ENCODE measurements around the gene MYO5C. TPM values are rescaled to one million over a fixed set of nuclear protein-coding genes. Genes with fewer than 3 reads are reported as not detected.
"Not testable (repeated sequence)": the region's sequence is repeated elsewhere in the genome, so short reads cannot be mapped to it uniquely, and the experiment has no call there.

Gene MYO5C
- polyA plus RNA-seq, 3 donors from 2014 or later, result 0.19 TPM; not detected in 2

- Mint-ChIP-seq H3K36me3 (no peaks in the 10 kb centered on the region), H3K4me1 (peaks cover 0 to 3% of the 10 kb centered on the region in 2 donors)
- DNase-seq, result no peak
Measured at GRCh38 chr15:52291204-52291603, 4.4 kb downstream of the MYO5C start.

GRCh38 chr15:52290800-52291199 is 4.8 kb downstream of the MYO5C start:
- H3K36me3 Mint-ChIP-seq, result no peaks in the 10 kb centered on the region
- H3K27me3 Mint-ChIP-seq (ENCODE audit: low read depth in 3 of 3), result peaks cover 3 to 8% (median 7%) of the 10 kb centered on the region in 3 donors
- no peak for DNase-seq
- H3K4me1 Mint-ChIP-seq, result peaks cover 0 to 2% of the 10 kb centered on the region in 2 donors
- no peaks in the 10 kb centered on the region for H3K9me3 Mint-ChIP-seq
- H3K27ac Mint-ChIP-seq, result no peak overlapping the region
- H3K4me3 Mint-ChIP-seq, result no peak overlapping the region

More at GRCh38 chr15:52291204-52291603, 4.4 kb downstream of the MYO5C start:
- Mint-ChIP-seq H3K9me3 (no peaks in the 10 kb centered on the region), H3K4me3 (peak overlapping the region in 1 of 5 donors; percentile 15), H3K27me3 (ENCODE audit: low read depth in 3 of 3) (peaks cover 3 to 8% (median 7%) of the 10 kb centered on the region in 3 donors), H3K27ac (no peak overlapping the region)

GRCh38 chr15:52290329-52290728 is 5.3 kb downstream of the MYO5C start:
- H3K27ac Mint-ChIP-seq, result no peak overlapping the region
- H3K36me3 Mint-ChIP-seq, result no peaks in the 10 kb centered on the region
- H3K4me1 Mint-ChIP-seq, result peaks cover 0 to 2% of the 10 kb centered on the region in 2 donors
- no peak overlapping the region for H3K4me3 Mint-ChIP-seq
- DNase-seq, result no peak
- H3K27me3 Mint-ChIP-seq (ENCODE audit: low read depth in 3 of 3), result peaks cover 3 to 8% (median 7%) of the 10 kb centered on the region in 3 donors
- no peaks in the 10 kb centered on the region for H3K9me3 Mint-ChIP-seq

GRCh38 chr15:52289629-52290081 is 5.9 kb downstream of the MYO5C start:
- Mint-ChIP-seq H3K36me3 (no peaks in the 10 kb centered on the region), H3K9me3 (no peaks in the 10 kb centered on the region), H3K4me3 (no peak overlapping the region), H3K4me1 (peaks cover 0 to 2% of the 10 kb centered on the region in 2 donors), H3K27ac (no peak overlapping the region), H3K27me3 (ENCODE audit: low read depth in 3 of 3) (peaks cover 3 to 8% (median 7%) of the 10 kb centered on the region in 3 donors)
- no peak for DNase-seq

- H3K27ac Mint-ChIP-seq, result no peak overlapping the region
Measured at GRCh38 chr15:52288986-52289385, 6.6 kb downstream of the MYO5C start.

GRCh38 chr15:52288051-52288942 is 7.3 kb downstream of the MYO5C start:
- no peaks in the 10 kb centered on the region for H3K4me1 Mint-ChIP-seq
- no peaks in the 10 kb centered on the region for H3K9me3 Mint-ChIP-seq
- H3K36me3 Mint-ChIP-seq, result no peaks in the 10 kb centered on the region
- H3K4me3 Mint-ChIP-seq, result no peak overlapping the region
- H3K27ac Mint-ChIP-seq, result no peak overlapping the region
- no peak for DNase-seq
- peaks cover 2 to 3% (median 3%) of the 10 kb centered on the region in 3 donors for H3K27me3 Mint-ChIP-seq (ENCODE audit: low read depth in 3 of 3)

More at GRCh38 chr15:52288986-52289385, 6.6 kb downstream of the MYO5C start:
- Mint-ChIP-seq H3K4me3 (no peak overlapping the region), H3K4me1 (no peaks in the 10 kb centered on the region), H3K27me3 (ENCODE audit: low read depth in 3 of 3) (peaks cover 2 to 7% (median 3%) of the 10 kb centered on the region in 3 donors), H3K36me3 (no peaks in the 10 kb centered on the region), H3K9me3 (no peaks in the 10 kb centered on the region)
- no peak for DNase-seq

- H3K36me3 Mint-ChIP-seq, result no peaks in the 10 kb centered on the region
- no peak for DNase-seq
Measured at GRCh38 chr15:52287114-52287513, 8.5 kb downstream of the MYO5C start.

GRCh38 chr15:52285941-52286340 is 9.7 kb downstream of the MYO5C start:
- H3K9me3 Mint-ChIP-seq; H3K36me3 Mint-ChIP-seq; H3K4me3 Mint-ChIP-seq; H3K4me1 Mint-ChIP-seq; H3K27me3 Mint-ChIP-seq (ENCODE audit: low read depth in 3 of 3); H3K27ac Mint-ChIP-seq; DNase-seq: not testable (repeated sequence)

More at GRCh38 chr15:52287114-52287513, 8.5 kb downstream of the MYO5C start:
- peaks cover 0 to 2% (median 0%) of the 10 kb centered on the region in 3 donors for H3K27me3 Mint-ChIP-seq (ENCODE audit: low read depth in 3 of 3)
- H3K9me3 Mint-ChIP-seq, result no peaks in the 10 kb centered on the region
- H3K4me3 Mint-ChIP-seq, result no peak overlapping the region
- no peak overlapping the region for H3K27ac Mint-ChIP-seq
- no peaks in the 10 kb centered on the region for H3K4me1 Mint-ChIP-seq

GRCh38 chr15:52284164-52284563 is 11.4 kb downstream of the MYO5C start:
- no peaks in the 10 kb centered on the region for H3K36me3 Mint-ChIP-seq
- H3K4me3 Mint-ChIP-seq, result no peak overlapping the region
- H3K27me3 Mint-ChIP-seq (ENCODE audit: low read depth in 3 of 3), result no peaks in the 10 kb centered on the region
- DNase-seq, result no peak
- no peaks in the 10 kb centered on the region for H3K9me3 Mint-ChIP-seq
- no peak overlapping the region for H3K27ac Mint-ChIP-seq
- H3K4me1 Mint-ChIP-seq, result no peaks in the 10 kb centered on the region

- Mint-ChIP-seq H3K4me1 (no peaks in the 10 kb centered on the region), H3K27me3 (ENCODE audit: low read depth in 3 of 3) (no peaks in the 10 kb centered on the region), H3K36me3 (no peaks in the 10 kb centered on the region), H3K27ac (no peak overlapping the region), H3K9me3 (no peaks in the 10 kb centered on the region), H3K4me3 (no peak overlapping the region)
- no peak for DNase-seq
Measured at GRCh38 chr15:52283281-52283680, 12.3 kb downstream of the MYO5C start.

GRCh38 chr15:52282418-52282817 is 13.2 kb downstream of the MYO5C start:
- Mint-ChIP-seq H3K4me3 (no peak overlapping the region), H3K27ac (no peak overlapping the region), H3K27me3 (ENCODE audit: low read depth in 3 of 3) (no peaks in the 10 kb centered on the region), H3K4me1 (no peaks in the 10 kb centered on the region), H3K36me3 (no peaks in the 10 kb centered on the region), H3K9me3 (no peaks in the 10 kb centered on the region)
- no peak for DNase-seq

- Mint-ChIP-seq H3K9me3 (no peaks in the 10 kb centered on the region), H3K27me3 (ENCODE audit: low read depth in 3 of 3) (no peaks in the 10 kb centered on the region), H3K36me3 (no peaks in the 10 kb centered on the region), H3K27ac (no peak overlapping the region), H3K4me1 (no peaks in the 10 kb centered on the region), H3K4me3 (no peak overlapping the region)
- DNase-seq, result no peak
Measured at GRCh38 chr15:52281085-52282035, 14.2 kb downstream of the MYO5C start.

GRCh38 chr15:52280326-52281084 is 15.1 kb downstream of the MYO5C start:
- H3K4me3 Mint-ChIP-seq, result no peak overlapping the region
- no peaks in the 10 kb centered on the region for H3K4me1 Mint-ChIP-seq
- H3K27ac Mint-ChIP-seq, result no peak overlapping the region
- H3K9me3 Mint-ChIP-seq, result no peaks in the 10 kb centered on the region
- peaks cover 0 to 5% (median 0%) of the 10 kb centered on the region in 3 donors for H3K36me3 Mint-ChIP-seq
- DNase-seq, result no peak
- H3K27me3 Mint-ChIP-seq (ENCODE audit: low read depth in 3 of 3), result peaks cover 0 to 3% (median 0%) of the 10 kb centered on the region in 3 donors
